Mesenchymal stem cell (in vitro differentiated cells and primary cell): ENCODE data around the gene PAPPA.
A peak's percentile ranks its signal among the peaks of the same experiment; 100 is the strongest.

Experiments used
- DNase-seq: peaks from one replicate; pipeline ENCODE4 v3.0.0-alpha.2; 2013
- H2AFZ ChIP-seq: one replicate; pipeline ENCODE4 v1.6.1; 2013; ENCODE audit warnings: low read depth, mild to moderate bottlenecking, control low read depth, inconsistent platforms, low read length, moderate library complexity
- H2AK5ac ChIP-seq: 2 replicates; pipeline ENCODE4 v1.6.1; 2013; ENCODE audit warnings: low read length, moderate library complexity, mild to moderate bottlenecking, inconsistent platforms; ENCODE audit not compliant: severe bottlenecking
- H2BK120ac ChIP-seq: one replicate; pipeline ENCODE4 v1.6.1; 2013; ENCODE audit warnings: low read depth, mild to moderate bottlenecking, inconsistent platforms, low read length, moderate library complexity
- H2BK12ac ChIP-seq, 2 experiments: one replicate each; pipeline ENCODE4 v1.6.1; 2013; ENCODE audit warnings: inconsistent platforms in 2 of 2, low read length in 2 of 2, mild to moderate bottlenecking in 2 of 2, moderate library complexity in 2 of 2, control low read depth in 1 of 2
- H2BK15ac ChIP-seq: one replicate; pipeline ENCODE4 v1.6.1; 2013; ENCODE audit warnings: mild to moderate bottlenecking, low read depth, inconsistent platforms; ENCODE audit not compliant: poor library complexity, severe bottlenecking
- H2BK5ac ChIP-seq: 2 replicates; pipeline ENCODE4 v1.6.1; 2013; ENCODE audit warnings: low read depth, mild to moderate bottlenecking, low read length, control low read depth, inconsistent platforms; ENCODE audit not compliant: poor library complexity, severe bottlenecking
- H3K14ac ChIP-seq, 2 experiments: one replicate each; pipeline ENCODE4 v1.6.1; 2013; ENCODE audit warnings: inconsistent platforms in 2 of 2, low read length in 2 of 2, control low read depth in 1 of 2, mild to moderate bottlenecking in 1 of 2, moderate library complexity in 1 of 2
- H3K18ac ChIP-seq, 2 experiments: one replicate each; pipeline ENCODE4 v1.6.1; 2013; ENCODE audit warnings: inconsistent platforms in 2 of 2, low read length in 2 of 2, control low read depth in 1 of 2, low read depth in 1 of 2, mild to moderate bottlenecking in 1 of 2
- H3K23ac ChIP-seq, 2 experiments: one replicate each; pipeline ENCODE4 v1.6.1; 2013; ENCODE audit warnings: inconsistent platforms in 2 of 2, low read length in 2 of 2, mild to moderate bottlenecking in 2 of 2, moderate library complexity in 2 of 2, control low read depth in 1 of 2
- H3K27ac ChIP-seq: 2 replicates; pipeline ENCODE4 v1.5.1; 2013; ENCODE audit warnings: mild to moderate bottlenecking, moderate library complexity, low read length, control low read depth, inconsistent platforms; ENCODE audit not compliant: poor library complexity, severe bottlenecking
- H3K27me3 ChIP-seq, 2 experiments: 2 replicates each; pipeline versions ENCODE4 v1.6.1 to v1.7.0; 2013; ENCODE audit warnings: low read length in 2 of 2, mild to moderate bottlenecking in 2 of 2, moderate library complexity in 2 of 2, control low read depth in 1 of 2, inconsistent platforms in 1 of 2; ENCODE audit not compliant: control insufficient read depth in 1 of 2, insufficient read depth in 1 of 2
- H3K36me3 ChIP-seq, 2 experiments: 2 replicates each; pipeline versions ENCODE4 v1.6.1 to v1.7.0; 2013; ENCODE audit warnings: low read length in 2 of 2, control low read depth in 1 of 2, inconsistent platforms in 1 of 2, low read depth in 1 of 2, mild to moderate bottlenecking in 1 of 2; ENCODE audit not compliant: insufficient read depth in 2 of 2, control insufficient read depth in 1 of 2
- H3K4ac ChIP-seq, 2 experiments: one replicate each; pipeline ENCODE4 v1.6.1; 2013; ENCODE audit warnings: inconsistent platforms in 2 of 2, low read length in 2 of 2, mild to moderate bottlenecking in 2 of 2, moderate library complexity in 2 of 2, control low read depth in 1 of 2, low read depth in 1 of 2
- H3K4me1 ChIP-seq: 2 replicates; pipeline ENCODE4 v1.6.1; 2013; ENCODE audit warnings: low read depth, low read length, control low read depth; ENCODE audit not compliant: control insufficient read depth, insufficient read depth
- H3K4me2 ChIP-seq: 2 replicates; pipeline ENCODE4 v1.6.1; 2013; ENCODE audit warnings: low read length, mild to moderate bottlenecking, inconsistent platforms; ENCODE audit not compliant: poor library complexity, severe bottlenecking
- H3K4me3 ChIP-seq, 2 experiments: 2 replicates each; pipeline versions ENCODE4 v1.5.1 to v1.7.0; 2013; ENCODE audit warnings: low read length in 2 of 2, mild to moderate bottlenecking in 2 of 2, control low read depth in 1 of 2, low read depth in 1 of 2; ENCODE audit not compliant: insufficient read depth in 1 of 2
- H3K79me1 ChIP-seq: replicated peaks from 2 replicates; pipeline ENCODE4 v1.6.1; 2013; ENCODE audit warnings: mild to moderate bottlenecking, control low read depth, low read length, inconsistent platforms; ENCODE audit not compliant: poor library complexity, severe bottlenecking
- H3K9ac ChIP-seq: 2 replicates; pipeline ENCODE4 v1.7.0; 2013; ENCODE audit warnings: mild to moderate bottlenecking, low read length, moderate library complexity
- H3K9me3 ChIP-seq: 2 replicates; pipeline ENCODE4 v1.7.0; 2013; ENCODE audit warnings: mild to moderate bottlenecking, low read length; ENCODE audit not compliant: control insufficient read depth
- H4K8ac ChIP-seq: one replicate; pipeline ENCODE4 v1.6.1; 2013; ENCODE audit warnings: inconsistent platforms, mild to moderate bottlenecking, low read length, moderate library complexity
- H4K91ac ChIP-seq: one replicate; pipeline ENCODE4 v1.6.1; 2013; ENCODE audit warnings: mild to moderate bottlenecking, low read length, inconsistent platforms
- WGBS: methylation state at CpG from one replicate; pipeline ENCODE4 v1.1.7; 2013; ENCODE audit warnings: mixed read lengths; 5-methylcytosine and 5-hydroxymethylcytosine counted together

Gene PAPPA

GRCh38 chr9:116212986-116213692, 59.5 kb downstream of the PAPPA start:
- no peak overlapping the region for H3K4me2 ChIP-seq
- H3K9me3 ChIP-seq = no peaks in the 10 kb centered on the region
- H3K14ac ChIP-seq = no peak overlapping the region
- H3K4ac ChIP-seq = no peak overlapping the region
- no peak overlapping the region for H2BK15ac ChIP-seq
- H2BK12ac ChIP-seq = no peak overlapping the region
- H3K9ac ChIP-seq = no peak overlapping the region
- no peak overlapping the region for H3K18ac ChIP-seq
- no peaks in the 10 kb centered on the region for H3K27me3 ChIP-seq
- DNase-seq = no peak
- no peak overlapping the region for H2AFZ ChIP-seq
- no peak overlapping the region for H4K91ac ChIP-seq
- no peaks in the 10 kb centered on the region for H3K4me1 ChIP-seq
- H2AK5ac ChIP-seq = no peak overlapping the region
- H3K27ac ChIP-seq = peak overlapping the region; percentile 25
- no peak overlapping the region for H2BK120ac ChIP-seq
- peaks cover 9 to 94% of the 10 kb centered on the region in 2 experiments for H3K36me3 ChIP-seq
- WGBS = 51% methylated on average over 2 of the region's 2 CpGs
- H2BK5ac ChIP-seq = no peak overlapping the region
- no peak overlapping the region for H4K8ac ChIP-seq
- H3K4me3 ChIP-seq = no peak overlapping the region
- H3K79me1 ChIP-seq = peaks cover 3% of the 10 kb centered on the region
- no peak overlapping the region for H3K23ac ChIP-seq

GRCh38 chr9:116213693-116214047, 60.1 kb downstream of the PAPPA start:
- H3K27ac ChIP-seq = no peak overlapping the region
- H3K23ac ChIP-seq = no peak overlapping the region
- peaks cover 3% of the 10 kb centered on the region for H3K79me1 ChIP-seq
- no peaks in the 10 kb centered on the region for H3K4me1 ChIP-seq
- no peak overlapping the region for H3K4me3 ChIP-seq
- H3K14ac ChIP-seq = no peak overlapping the region
- no peak overlapping the region for H3K9ac ChIP-seq
- H3K9me3 ChIP-seq = no peaks in the 10 kb centered on the region
- H3K4me2 ChIP-seq = no peak overlapping the region
- H2AFZ ChIP-seq = no peak overlapping the region
- peaks cover 9 to 94% of the 10 kb centered on the region in 2 experiments for H3K36me3 ChIP-seq
- no peak overlapping the region for H4K91ac ChIP-seq
- no peak overlapping the region for H2BK5ac ChIP-seq
- H3K27me3 ChIP-seq = no peaks in the 10 kb centered on the region
- H2BK15ac ChIP-seq = no peak overlapping the region
- no peak overlapping the region for H3K4ac ChIP-seq
- no peak overlapping the region for H3K18ac ChIP-seq
- no peak overlapping the region for H2BK120ac ChIP-seq
- H4K8ac ChIP-seq = no peak overlapping the region
- H2AK5ac ChIP-seq = no peak overlapping the region
- H2BK12ac ChIP-seq = no peak overlapping the region
- 45% methylated on average over 2 of the region's 3 CpGs for WGBS
- no peak for DNase-seq

- H3K18ac ChIP-seq = no peak overlapping the region
- H3K27me3 ChIP-seq = no peaks in the 10 kb centered on the region
- no peak overlapping the region for H3K4me3 ChIP-seq
- no peak overlapping the region for H3K4ac ChIP-seq
- peaks cover 14 to 92% of the 10 kb centered on the region in 2 experiments for H3K36me3 ChIP-seq
- H4K8ac ChIP-seq = no peak overlapping the region
- H3K23ac ChIP-seq = no peak overlapping the region
- H3K14ac ChIP-seq = no peak overlapping the region
- no peak overlapping the region for H2AK5ac ChIP-seq
- H3K79me1 ChIP-seq = peaks cover 3% of the 10 kb centered on the region
- H4K91ac ChIP-seq = no peak overlapping the region
- H2AFZ ChIP-seq = no peak overlapping the region
- H2BK12ac ChIP-seq = no peak overlapping the region
- H3K27ac ChIP-seq = no peak overlapping the region
- no peak overlapping the region for H2BK120ac ChIP-seq
- no peak overlapping the region for H3K4me2 ChIP-seq
- H3K9me3 ChIP-seq = no peaks in the 10 kb centered on the region
- no peak overlapping the region for H3K9ac ChIP-seq
- H2BK15ac ChIP-seq = no peak overlapping the region
- no peak for DNase-seq
- WGBS = 100% methylated on average over 1 of the region's 1 CpG
- H3K4me1 ChIP-seq = peaks cover 5% of the 10 kb centered on the region
- H2BK5ac ChIP-seq = no peak overlapping the region
Observed at GRCh38 chr9:116218399-116218798, 64.8 kb downstream of the PAPPA start.

GRCh38 chr9:116219686-116220085, 66.1 kb downstream of the PAPPA start:
- no peak for DNase-seq
- Histone ChIP-seq H3K27ac (no peak overlapping the region), H4K91ac (no peak overlapping the region), H3K4me3 (no peak overlapping the region), H3K9ac (no peak overlapping the region), H4K8ac (no peak overlapping the region), H3K27me3 (no peaks in the 10 kb centered on the region), H2BK5ac (no peak overlapping the region), H2BK12ac (no peak overlapping the region), H2AFZ (no peak overlapping the region), H3K4me1 (peaks cover 5% of the 10 kb centered on the region), H3K36me3 (peaks cover 10 to 92% of the 10 kb centered on the region in 2 experiments), H3K23ac (no peak overlapping the region), H3K18ac (no peak overlapping the region), H2AK5ac (no peak overlapping the region), H2BK15ac (no peak overlapping the region), H3K9me3 (no peaks in the 10 kb centered on the region), H3K79me1 (no peaks in the 10 kb centered on the region), H3K4ac (no peak overlapping the region), H3K14ac (no peak overlapping the region), H2BK120ac (no peak overlapping the region), H3K4me2 (no peak overlapping the region)
- 90% methylated on average over 11 of the region's 11 CpGs for WGBS
